Spleen (tissue), 11 donors: ENCODE results near the gene PARN. TPM values are rescaled to one million over a fixed set of nuclear protein-coding genes. Genes with fewer than 3 reads are reported as not detected.
"Not testable (repeated sequence)": the region's sequence is repeated elsewhere in the genome, so short reads cannot be mapped to it uniquely, and the experiment has no call there.

Experiments
- DNase-seq: peaks from one replicate; pipeline ENCODE4 v3.0.0-alpha.2; 2020
- H3K27ac ChIP-seq, 8 donors: fragments of 200-600 bp; sonication (generic) in 7 of 8; 1 replicate in 4 of 8; 2 replicates in 4 of 8; pipeline versions ENCODE4 v1.5.0 to v1.8.0; 2016 to 2021; ENCODE audit warnings: inconsistent platforms in 4 of 8, mild to moderate bottlenecking in 4 of 8, moderate library complexity in 1 of 8
- H3K27me3 ChIP-seq, 7 donors: fragments of 200-600 bp; sonication (generic) in 6 of 7; replicated peaks in 1 of 7; 1 replicate in 4 of 7; 2 replicates in 3 of 7; pipeline versions ENCODE4 v1.5.0 to v1.8.0; 2016 to 2021; ENCODE audit warnings: inconsistent platforms in 3 of 7, mild to moderate bottlenecking in 1 of 7
- H3K36me3 ChIP-seq, 6 donors: fragments of 200-600 bp; sonication (generic) in 5 of 6; 1 replicate in 4 of 6; 2 replicates in 2 of 6; pipeline versions ENCODE4 v1.5.0 to v1.8.0; 2016 to 2021; ENCODE audit warnings: inconsistent platforms in 2 of 6
- H3K4me1 ChIP-seq, 6 donors: fragments of 200-600 bp; sonication (generic) in 5 of 6; 1 replicate in 3 of 6; 2 replicates in 3 of 6; pipeline versions ENCODE4 v1.5.0 to v1.8.0; 2016 to 2021; ENCODE audit warnings: inconsistent platforms in 3 of 6
- H3K4me3 ChIP-seq, 8 donors: fragments of 200-600 bp; sonication (generic) in 7 of 8; 1 replicate in 4 of 8; 2 replicates in 4 of 8; pipeline versions ENCODE4 v1.5.0 to v1.8.0; 2016 to 2021; ENCODE audit warnings: inconsistent platforms in 4 of 8, mild to moderate bottlenecking in 4 of 8, moderate library complexity in 2 of 8
- H3K9me3 ChIP-seq, 8 donors: fragments of 200-600 bp; sonication (generic) in 7 of 8; 1 replicate in 4 of 8; 2 replicates in 4 of 8; pipeline versions ENCODE4 v1.5.0 to v1.8.0; 2016 to 2021; ENCODE audit warnings: inconsistent platforms in 4 of 8
- POLR2A ChIP-seq, 3 donors: fragments of 450-650 bp; IDR thresholded peaks; one replicate each; pipeline ENCODE4 v1.5.1; 2017; ENCODE audit warnings: antibody characterized with exemption in 3 of 3, mild to moderate bottlenecking in 1 of 3
- POLR2AphosphoS5 ChIP-seq, 3 donors: sonication (generic); formaldehyde crosslinking; IDR thresholded peaks; one replicate each; pipeline ENCODE4 v1.5.1; 2017; ENCODE audit warnings: antibody characterized with exemption in 3 of 3
- WGBS, 5 donors: extraction: QIAGEN DNeasy Blood & Tissue Kit in 3 of 5; methylation state at CpG; one replicate each; pipeline versions ENCODE4 v1.1.5 to v1.1.7; 2013 to 2018; 5-methylcytosine and 5-hydroxymethylcytosine counted together
- intact Hi-C: fragments of 100-400 bp; cut with DNase I; formaldehyde crosslinking; loops from one replicate; pipeline ENCODE4 v1.15.0; 2023; ENCODE audit warnings: low total_unique reads
- polyA plus RNA-seq, 3 donors: library from polyadenylated mRNA; stranded (reverse); fragments of 200-250 nt; gene quantifications; one replicate each; pipeline ENCODE4 v1.2.1, GENCODE V29; 2013
- total RNA-seq, 7 donors: library from RNA; depleted of rRNA in 3 of 7; stranded (reverse); fragments of >200 nt in 3 of 7; fragmentation: NEBNext Ultra II Directional in 4 of 7; extraction: Animal tissue kit (Norgen Biotek cat#: 25700) in 4 of 7; gene quantifications; one replicate each; pipeline versions ENCODE4 v1.1.0 to v1.2.1, GENCODE V29; 2016 to 2021
- TF ChIP-seq, protein P1 (sequence below), 11 experiments: fragments of 200-600 bp in 7 of 11; fragments of 450-650 bp in 4 of 11; sonication (generic) in 4 of 11; IDR thresholded peaks in 8 of 11; conservative IDR thresholded peaks in 3 of 11; 1 replicate in 7 of 11; 2 replicates in 4 of 11; pipeline versions ENCODE4 v1.4.0 to v1.8.0; 2016 to 2021; ENCODE audit warnings: antibody characterized with exemption in 11 of 11, inconsistent platforms in 4 of 11, mild to moderate bottlenecking in 1 of 11
- donor health status: healthy with polysubstance abuse.
- donor health status: DM: no; HTN: no; CAD: no; lungs with moderate emphysema.
- donor health status: DM: no; HTN: no; CAD: no.
- donor health status: Bipolar disorder and iron deficiency.
- donor health status: healthy.
- donor health status: DM: no; HTN: no; CAD: no.
- donor health status: DM: yes; HTN: yes; CAD: no.

PARN gene
- total and polyA plus RNA-seq, 10 donors: 10.3 to 49.0 (median 35.6) TPM

DNA sequence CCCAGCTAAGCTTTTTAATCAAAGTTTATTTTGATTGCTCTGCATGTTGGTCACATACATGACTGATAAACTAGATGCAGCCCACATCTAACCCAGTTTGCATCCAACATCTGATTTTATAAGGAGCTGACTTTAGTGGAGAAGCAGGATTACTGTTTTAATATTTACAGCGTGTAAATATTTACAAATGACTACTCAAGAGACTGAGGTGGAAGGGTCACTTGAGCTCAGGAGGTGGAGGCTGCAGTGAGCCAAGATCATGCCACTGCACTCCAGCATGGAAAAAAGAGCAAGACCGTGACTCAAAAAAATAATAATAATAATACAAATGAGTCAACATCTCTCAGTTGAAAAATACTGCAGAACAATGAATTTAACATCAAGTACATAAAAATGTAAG, 50.8 kb downstream of the PARN start:
- no peak overlapping the region for H3K4me3 ChIP-seq
- no peak for DNase-seq

DNA sequence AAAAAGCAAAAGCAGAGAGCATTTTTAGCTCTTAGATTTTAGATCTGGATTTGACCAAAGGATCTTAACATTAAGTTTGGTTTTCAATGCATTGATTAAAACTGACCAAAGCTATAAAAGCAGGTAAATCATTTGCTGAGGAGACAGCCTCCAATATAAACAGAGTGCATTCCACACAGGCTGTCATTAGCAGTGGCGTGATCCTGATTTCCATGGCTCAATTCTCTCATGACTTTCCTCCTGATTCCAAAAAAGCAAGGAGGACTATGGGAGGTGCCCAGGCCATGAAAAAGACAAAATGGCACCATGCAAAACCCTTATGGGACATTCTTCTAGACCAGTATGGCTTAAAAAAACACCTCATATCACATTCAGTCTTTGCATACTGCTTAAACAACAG, 53.5 kb downstream of the PARN start:
- H3K36me3 ChIP-seq: peaks cover 0 to 98% (median 71%) of the 10 kb centered on the region in 6 donors
- TF ChIP-seq, protein P1, sequence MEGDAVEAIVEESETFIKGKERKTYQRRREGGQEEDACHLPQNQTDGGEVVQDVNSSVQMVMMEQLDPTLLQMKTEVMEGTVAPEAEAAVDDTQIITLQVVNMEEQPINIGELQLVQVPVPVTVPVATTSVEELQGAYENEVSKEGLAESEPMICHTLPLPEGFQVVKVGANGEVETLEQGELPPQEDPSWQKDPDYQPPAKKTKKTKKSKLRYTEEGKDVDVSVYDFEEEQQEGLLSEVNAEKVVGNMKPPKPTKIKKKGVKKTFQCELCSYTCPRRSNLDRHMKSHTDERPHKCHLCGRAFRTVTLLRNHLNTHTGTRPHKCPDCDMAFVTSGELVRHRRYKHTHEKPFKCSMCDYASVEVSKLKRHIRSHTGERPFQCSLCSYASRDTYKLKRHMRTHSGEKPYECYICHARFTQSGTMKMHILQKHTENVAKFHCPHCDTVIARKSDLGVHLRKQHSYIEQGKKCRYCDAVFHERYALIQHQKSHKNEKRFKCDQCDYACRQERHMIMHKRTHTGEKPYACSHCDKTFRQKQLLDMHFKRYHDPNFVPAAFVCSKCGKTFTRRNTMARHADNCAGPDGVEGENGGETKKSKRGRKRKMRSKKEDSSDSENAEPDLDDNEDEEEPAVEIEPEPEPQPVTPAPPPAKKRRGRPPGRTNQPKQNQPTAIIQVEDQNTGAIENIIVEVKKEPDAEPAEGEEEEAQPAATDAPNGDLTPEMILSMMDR (IDR thresholded peaks at IDR 0.05 in 8 of 11, conservative IDR thresholded peaks at IDR 0.05 in 3 of 11): no peak
- no peak for TF ChIP-seq POLR2A (IDR thresholded peaks at IDR 0.05)
- no peak for TF ChIP-seq POLR2AphosphoS5 (IDR thresholded peaks at IDR 0.05)
- WGBS, 5 donors: 95 to 100% (median 96%) methylated on average over 1 of the region's 1 CpG

More for the DNA sequence above, 50.8 kb downstream of the PARN start:
- no peaks in the 10 kb centered on the region for H3K27me3 ChIP-seq
- H3K27ac ChIP-seq: no peak overlapping the region
- peaks cover 0 to 100% (median 97%) of the 10 kb centered on the region in 6 donors for H3K36me3 ChIP-seq
- H3K4me1 ChIP-seq: no peaks in the 10 kb centered on the region
- TF ChIP-seq, protein P1 (IDR thresholded peaks at IDR 0.05 in 8 of 11, conservative IDR thresholded peaks at IDR 0.05 in 3 of 11): no peak
- TF ChIP-seq POLR2AphosphoS5 (IDR thresholded peaks at IDR 0.05) (no peak), POLR2A (IDR thresholded peaks at IDR 0.05) (no peak)
- peaks cover 0 to 9% (median 0%) of the 10 kb centered on the region in 8 donors for H3K9me3 ChIP-seq
- intact Hi-C loops: no loop called here
- WGBS, 5 donors: 92 to 100% (median 98%) methylated on average over 2 of the region's 2 CpGs

DNA sequence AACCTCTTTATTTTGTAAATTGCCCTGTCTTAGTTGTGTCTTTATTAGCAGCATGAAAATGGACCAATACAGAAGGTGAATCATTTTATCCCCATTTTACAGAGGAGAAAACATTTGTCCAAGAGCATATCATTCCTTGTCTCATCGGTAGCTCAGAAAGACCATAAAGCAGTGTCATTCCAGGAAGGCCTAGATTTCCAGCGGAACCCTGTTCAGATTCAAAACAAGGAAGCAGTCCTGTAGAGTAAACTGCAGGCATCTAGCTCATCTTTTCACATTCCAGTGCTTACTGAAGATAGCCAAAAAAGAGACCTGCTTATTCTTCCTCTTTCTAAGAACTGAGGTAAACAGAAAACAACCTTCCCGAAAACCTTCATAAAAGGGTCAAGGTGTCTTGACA, 54.0 kb downstream of the PARN start:
- WGBS, 5 donors: 95 to 99% (median 98%) methylated on average over 3 of the region's 3 CpGs

More for the DNA sequence above, 53.5 kb downstream of the PARN start:
- DNase-seq: no peak
- Histone ChIP-seq H3K9me3 (peaks cover 0 to 9% (median 0%) of the 10 kb centered on the region in 8 donors), H3K27me3 (no peaks in the 10 kb centered on the region), H3K4me3 (no peak overlapping the region), H3K4me1 (no peaks in the 10 kb centered on the region), H3K27ac (no peak overlapping the region)
- intact Hi-C loops: no loop called here

DNA sequence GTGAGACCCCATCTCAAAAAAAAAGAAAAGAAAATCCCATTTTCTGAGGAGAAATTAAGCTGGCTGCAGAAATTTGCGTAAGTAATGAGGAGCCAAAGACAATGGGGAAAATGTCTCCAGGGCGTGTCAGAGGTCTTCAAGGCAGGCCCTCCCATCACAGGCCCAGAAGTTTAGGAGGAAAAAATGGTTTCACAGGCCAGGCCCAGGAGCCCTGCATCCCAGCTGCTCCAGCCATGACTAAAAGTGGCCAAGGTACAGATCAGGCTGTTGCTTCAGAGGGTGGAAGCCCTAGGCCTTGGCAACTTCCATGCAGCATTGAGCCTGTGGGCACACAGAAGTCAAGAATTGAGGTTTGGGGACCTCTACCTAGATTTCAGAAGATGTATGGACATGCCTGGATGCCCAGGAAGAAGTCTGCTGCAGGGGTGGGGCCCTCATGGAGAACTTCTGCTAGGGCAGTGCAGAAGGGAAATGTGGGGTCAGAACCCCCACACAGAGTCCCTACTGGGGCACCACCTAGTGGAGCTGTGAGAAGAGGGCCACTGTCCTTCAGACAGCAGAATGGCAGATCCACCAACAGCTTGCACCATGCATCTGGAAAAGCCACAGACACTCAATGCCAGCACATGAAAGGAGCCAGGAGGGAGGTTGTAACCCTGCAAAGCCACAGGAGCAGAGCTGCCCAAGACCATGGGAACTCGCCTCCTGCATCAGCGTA, 55.2 kb downstream of the PARN start:
- H3K4me3 ChIP-seq, H3K4me1 ChIP-seq, H3K27ac ChIP-seq, H3K9me3 ChIP-seq, H3K27me3 ChIP-seq, intact Hi-C loops, DNase-seq: not testable (repeated sequence)
- WGBS, 5 donors: 85 to 99% (median 97%) methylated on average over 4 of the region's 4 CpGs
- peaks cover 0 to 98% (median 54%) of the 10 kb centered on the region in 6 donors for H3K36me3 ChIP-seq

More for the DNA sequence above, 54.0 kb downstream of the PARN start:
- Histone ChIP-seq H3K27me3 (no peaks in the 10 kb centered on the region), H3K9me3 (peaks cover 0 to 9% (median 0%) of the 10 kb centered on the region in 8 donors), H3K36me3 (peaks cover 0 to 98% (median 66%) of the 10 kb centered on the region in 6 donors), H3K4me1 (no peaks in the 10 kb centered on the region), H3K27ac (no peak overlapping the region), H3K4me3 (no peak overlapping the region)
- intact Hi-C loops: no loop called here
- DNase-seq: no peak
- TF ChIP-seq POLR2A (IDR thresholded peaks at IDR 0.05) (no peak), POLR2AphosphoS5 (IDR thresholded peaks at IDR 0.05) (no peak)
- TF ChIP-seq, protein P1 (IDR thresholded peaks at IDR 0.05 in 8 of 11, conservative IDR thresholded peaks at IDR 0.05 in 3 of 11): no peak
